NCI-H146 treated with DMSO at 0.1 percent for 48 hours (cell line): ENCODE data around the gene PLXND1.
"Not testable (repeated sequence)": the region's sequence is repeated elsewhere in the genome, so short reads cannot be mapped to it uniquely, and the experiment has no call there.

ENCODE experiments used
- DNase-seq: peaks from one replicate; lab custom pipeline; 2025; ENCODE audit not compliant: unreplicated experiment; lab: John Stamatoyannopoulos, UW

The PLXND1 gene

GRCh38 chr3:129529436-129530210 lies 76.9 kb downstream of the PLXND1 start:
- no peak for DNase-seq

DNA sequence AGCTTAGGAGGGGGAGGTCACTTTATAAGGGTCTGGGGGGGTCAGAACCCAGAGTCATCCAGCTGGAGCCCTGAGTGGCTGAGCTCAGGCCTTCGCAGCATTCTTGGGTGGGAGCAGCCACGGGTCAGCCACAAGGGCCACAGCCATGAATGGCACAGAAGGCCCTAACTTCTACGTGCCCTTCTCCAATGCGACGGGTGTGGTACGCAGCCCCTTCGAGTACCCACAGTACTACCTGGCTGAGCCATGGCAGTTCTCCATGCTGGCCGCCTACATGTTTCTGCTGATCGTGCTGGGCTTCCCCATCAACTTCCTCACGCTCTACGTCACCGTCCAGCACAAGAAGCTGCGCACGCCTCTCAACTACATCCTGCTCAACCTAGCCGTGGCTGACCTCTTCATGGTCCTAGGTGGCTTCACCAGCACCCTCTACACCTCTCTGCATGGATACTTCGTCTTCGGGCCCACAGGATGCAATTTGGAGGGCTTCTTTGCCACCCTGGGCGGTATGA lies 77.8 kb downstream of the PLXND1 start, which contains the start of gene RHO:
TSS of gene RHO (plus strand) at position 51 of the 512 bp plus-strand sequence. CDS start at position 146, 95 bp downstream.
- DNase-seq, result no peak

DNA sequence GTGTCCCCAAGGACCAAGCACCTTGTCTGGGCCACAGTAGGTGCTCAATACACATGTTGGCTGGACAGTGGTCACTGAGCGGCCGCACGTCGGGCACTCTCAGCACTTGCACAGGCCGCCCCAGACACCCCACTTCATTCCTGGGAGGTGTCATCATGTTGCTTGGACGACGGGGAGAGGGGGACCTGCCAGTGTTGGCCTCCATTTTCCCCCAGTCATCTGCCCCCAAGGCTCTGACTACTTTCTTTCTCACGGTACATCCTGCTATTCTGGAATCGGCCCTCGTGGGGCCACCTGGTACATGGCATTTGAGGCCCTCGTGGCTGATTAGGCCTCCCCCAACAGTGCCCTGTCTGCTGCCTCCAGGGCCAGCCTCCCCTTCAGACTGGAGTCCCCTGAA lies 79.2 kb downstream of the PLXND1 start:
- no peak for DNase-seq

- DNase-seq, result no peak
Observed at GRCh38 chr3:129526121-129526900, 80.2 kb downstream of the PLXND1 start.

DNA sequence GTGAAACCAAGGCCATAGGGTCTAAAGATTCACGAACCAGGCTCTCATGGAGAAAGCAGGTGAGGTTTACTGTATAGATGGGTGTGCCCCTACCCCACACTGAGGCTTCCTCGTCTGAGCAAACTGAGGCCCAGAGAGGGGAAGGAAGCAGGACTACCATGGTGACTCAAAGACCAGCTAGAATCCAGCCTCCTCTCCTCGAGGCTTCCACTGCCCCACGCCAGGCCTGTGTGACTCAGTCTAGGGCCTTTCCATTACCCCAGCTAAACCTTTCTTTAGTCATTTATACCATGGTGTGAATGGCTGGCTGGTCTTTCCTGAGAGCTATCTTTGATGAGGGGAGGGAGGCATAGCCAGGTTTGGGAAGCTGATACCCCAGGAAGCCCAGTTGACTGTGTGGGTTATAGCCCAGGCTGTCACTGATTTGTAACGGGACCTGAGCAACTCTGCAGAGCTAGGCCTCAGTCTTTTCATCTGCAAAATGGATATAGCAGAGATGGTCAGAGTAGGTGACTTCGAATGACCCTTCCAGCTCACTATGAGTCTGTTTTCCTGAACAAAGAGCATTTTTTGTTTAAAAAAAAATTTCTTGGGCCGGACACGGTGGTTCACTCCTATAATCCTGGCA lies 81.0 kb downstream of the PLXND1 start:
- no peak for DNase-seq

DNA sequence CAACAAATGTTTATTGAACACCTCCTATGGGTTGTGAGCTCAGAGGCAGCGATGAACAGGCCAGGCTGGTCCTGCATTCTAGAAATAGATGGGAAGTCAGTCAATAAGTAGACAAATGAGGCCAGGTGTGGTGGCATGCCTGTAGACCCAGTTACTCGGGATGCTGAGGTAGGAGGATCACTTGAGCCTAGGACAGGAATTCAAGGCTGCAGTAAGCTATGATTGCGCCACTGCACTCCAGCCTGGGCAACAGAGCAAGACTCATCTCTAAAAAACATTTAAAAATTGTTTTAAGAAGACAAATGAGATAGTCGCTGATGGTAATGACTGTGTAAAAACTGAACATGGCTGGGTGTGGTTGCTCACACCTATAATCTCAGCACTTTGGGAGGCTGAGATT lies 82.4 kb downstream of the PLXND1 start:
- no peak for DNase-seq

DNA sequence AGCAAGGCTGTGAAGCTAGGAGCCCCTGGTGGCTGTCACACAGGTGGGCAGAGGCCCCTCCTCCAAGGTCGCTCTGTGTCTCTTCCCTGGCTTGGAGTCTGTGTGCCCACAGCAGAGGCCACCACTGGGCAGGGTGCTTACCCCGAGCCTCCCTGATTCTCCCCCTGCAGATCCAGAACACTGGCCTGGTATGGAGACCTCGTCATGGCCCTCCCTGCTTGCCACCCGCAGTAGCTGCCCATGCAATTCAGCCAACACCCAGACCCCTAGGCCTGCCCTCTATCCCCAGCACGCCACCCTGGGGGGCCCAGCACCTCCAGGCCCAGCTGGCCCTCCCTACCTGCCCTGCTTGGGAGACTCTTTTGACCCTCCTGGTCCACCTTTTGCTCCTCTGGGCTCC lies 83.5 kb downstream of the PLXND1 start:
- no peak for DNase-seq

DNA sequence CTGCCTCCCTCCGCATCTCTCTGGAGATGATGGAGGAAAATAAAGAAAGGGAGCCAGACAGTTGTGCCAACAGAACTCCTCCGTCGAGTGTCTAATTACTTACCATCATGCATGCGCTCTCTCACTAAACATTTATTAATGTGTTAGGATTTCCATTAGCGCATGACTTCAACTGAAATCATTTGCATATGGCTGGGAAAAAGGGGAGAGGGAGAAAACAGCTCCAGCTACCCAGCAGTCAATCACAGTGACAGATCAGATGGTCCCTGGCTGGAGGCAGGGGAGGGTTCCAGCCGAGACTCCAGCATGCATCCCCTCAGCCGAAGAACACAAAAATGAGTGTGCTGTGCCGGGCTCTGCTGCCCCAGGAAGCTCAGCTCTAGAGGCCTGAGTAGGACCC lies 84.9 kb downstream of the PLXND1 start:
- no peak for DNase-seq

GRCh38 chr3:129520960-129521359 lies 85.5 kb downstream of the PLXND1 start:
- DNase-seq, result no peak

GRCh38 chr3:129519896-129520715 lies 86.4 kb downstream of the PLXND1 start:
- DNase-seq, result no peak

DNA sequence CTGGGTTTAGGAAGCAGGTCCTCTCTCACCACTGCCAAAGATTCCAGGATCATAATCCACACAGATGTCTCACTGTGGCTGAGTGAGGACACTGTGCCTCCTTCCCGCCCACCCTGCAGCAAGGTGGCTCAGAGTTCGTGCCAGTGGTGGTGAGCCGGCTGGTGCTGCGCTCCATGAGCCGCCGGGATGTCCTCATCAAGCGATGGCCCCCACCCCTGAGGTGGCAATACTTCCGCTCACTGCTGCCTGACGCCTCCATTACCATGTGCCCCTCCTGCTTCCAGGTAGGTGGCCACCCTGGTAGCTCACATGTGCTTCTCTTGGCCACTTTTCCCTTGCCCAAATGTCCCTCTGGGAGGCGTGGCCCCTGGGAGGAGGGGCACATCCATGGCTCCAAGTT lies 87.0 kb downstream of the PLXND1 start:
- no peak for DNase-seq

DNA sequence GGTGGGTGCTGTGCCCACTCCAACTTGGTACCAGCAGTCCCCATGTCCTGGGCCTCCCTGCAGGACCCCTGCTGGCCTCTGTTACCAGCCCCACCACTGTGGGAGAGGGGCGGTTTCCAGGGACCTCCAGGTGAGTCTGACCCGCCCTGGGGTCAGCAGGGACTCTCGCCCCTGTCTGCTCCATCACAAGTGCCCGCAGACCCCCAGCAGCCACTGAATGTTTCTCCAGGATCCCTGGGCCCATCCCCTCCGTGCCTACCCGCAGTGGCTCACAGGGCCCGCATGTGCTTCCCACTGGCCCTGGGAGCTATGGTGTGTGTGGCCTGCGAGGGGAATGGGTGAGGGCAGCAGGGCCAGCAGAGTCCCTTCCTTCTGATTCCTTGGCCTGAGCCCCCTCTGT lies 87.9 kb downstream of the PLXND1 start:
- no peak for DNase-seq

DNA sequence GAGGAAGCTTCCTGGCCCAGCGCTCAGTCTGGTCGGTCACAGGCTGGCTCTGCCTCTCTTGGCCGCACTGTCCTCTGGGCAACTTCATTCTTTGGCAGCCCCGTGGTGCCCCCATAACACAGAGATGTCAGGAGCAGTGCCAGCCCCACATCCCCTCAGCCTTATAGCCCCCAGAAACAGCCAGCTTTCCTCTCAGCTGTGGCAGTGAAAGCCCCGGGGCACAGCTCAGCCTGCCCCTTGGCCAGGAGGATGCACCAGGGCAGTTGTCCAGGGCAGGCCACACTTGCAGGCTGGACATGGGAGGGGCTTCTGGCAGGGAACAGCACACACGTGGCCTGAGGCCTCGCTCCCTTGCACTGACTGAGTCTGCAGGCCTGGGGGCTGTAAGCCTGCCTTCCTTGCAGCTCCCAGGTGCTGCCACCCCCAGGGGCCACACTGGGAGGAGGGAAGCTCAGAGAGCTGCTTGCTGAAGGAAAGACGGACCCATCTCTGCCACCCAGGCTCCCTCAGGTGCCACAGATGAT lies 88.4 kb downstream of the PLXND1 start:
- no peak for DNase-seq

DNA sequence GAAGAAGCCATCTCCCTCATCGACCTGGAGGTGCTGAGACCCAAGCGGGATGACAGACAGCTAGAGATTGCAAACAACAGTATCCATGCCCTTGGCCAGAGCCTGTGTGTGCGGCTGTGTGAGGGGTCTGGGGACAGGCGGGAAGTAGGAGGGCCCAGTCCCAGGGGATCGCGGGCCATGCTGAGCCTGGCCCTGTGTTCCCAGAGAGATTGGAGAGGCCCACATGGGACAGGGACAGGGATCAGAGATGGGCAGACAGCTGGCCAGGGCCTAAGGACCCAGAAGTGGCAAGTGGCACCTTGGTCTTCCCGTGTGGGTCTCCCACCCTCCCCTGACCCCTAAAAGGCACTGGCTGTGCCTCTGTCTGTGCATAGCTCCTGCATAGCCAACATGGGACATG lies 89.0 kb downstream of the PLXND1 start:
- DNase-seq, result no peak

DNA sequence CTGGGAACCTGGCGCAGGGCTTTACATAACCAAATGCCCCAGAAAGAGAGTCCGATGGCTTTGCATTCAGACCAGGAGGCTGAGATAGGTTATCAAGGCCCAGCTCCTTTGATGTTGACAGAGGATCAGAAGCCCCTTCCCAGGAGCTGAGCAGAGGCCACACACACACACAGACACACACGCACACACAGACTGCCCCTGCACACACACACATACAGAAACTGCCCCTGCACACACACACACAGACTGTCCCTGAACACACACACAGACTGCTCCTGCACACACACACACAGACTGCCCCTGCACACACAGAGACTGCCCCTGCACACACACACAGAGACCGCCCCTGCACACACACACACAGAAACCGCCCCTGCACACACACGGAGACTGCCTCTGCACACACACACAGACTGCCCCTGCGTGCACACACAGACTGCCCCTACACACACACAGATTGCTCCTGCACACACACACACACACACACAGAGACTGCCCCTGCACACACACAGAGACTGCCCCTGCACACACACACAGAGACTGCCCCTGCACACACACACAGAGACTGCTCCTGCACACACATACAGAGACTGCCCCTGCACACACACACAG lies 90.5 kb downstream of the PLXND1 start:
- not testable (repeated sequence) for DNase-seq

GRCh38 chr3:129515108-129515820 lies 91.2 kb downstream of the PLXND1 start:
- not testable (repeated sequence) for DNase-seq

- DNase-seq, result no peak
Observed at GRCh38 chr3:129514563-129514962, 91.9 kb downstream of the PLXND1 start.

DNA sequence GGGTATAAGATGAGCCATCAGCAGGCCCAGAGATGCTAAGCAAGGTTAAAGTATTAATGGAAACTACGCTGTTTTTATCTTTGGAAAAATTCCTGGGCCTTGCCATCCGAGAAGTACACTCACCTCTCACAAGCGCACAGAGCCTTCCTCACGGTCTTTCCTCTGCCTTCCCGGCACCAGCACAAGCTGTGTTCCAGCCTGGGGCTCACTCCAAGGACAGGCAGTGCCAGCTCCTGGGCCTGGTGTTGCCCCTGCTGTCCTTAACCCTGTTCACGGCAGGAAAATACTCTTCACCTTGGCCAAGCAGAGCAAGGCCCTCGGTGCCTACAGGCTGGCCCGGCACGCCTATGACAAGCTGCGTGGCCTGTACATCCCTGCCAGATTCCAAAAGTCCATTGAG lies 92.4 kb downstream of the PLXND1 start:
- DNase-seq, result no peak

DNA sequence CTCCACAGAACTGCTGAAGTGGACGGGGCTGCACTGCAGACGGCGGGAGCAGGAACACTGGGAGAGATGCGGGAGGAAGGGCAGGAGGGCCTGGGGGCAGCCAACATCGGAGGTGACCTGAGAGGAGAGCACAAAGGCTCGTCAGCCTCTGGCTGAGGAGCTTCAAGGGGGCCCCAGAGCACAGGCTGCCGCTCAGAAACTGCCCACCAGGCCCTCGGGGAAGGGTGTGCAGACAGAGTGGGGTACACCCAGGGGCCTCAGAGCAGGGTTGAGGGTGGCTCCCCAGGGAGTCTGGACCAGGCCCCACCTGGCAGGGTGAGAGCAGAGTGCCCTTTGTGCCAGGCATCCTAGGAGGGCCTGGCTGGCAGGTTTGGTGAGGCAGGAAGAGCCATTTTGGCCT lies 92.8 kb downstream of the PLXND1 start:
- DNase-seq, result no peak
